ENCODE measurements around the gene MASP1.

DNA sequence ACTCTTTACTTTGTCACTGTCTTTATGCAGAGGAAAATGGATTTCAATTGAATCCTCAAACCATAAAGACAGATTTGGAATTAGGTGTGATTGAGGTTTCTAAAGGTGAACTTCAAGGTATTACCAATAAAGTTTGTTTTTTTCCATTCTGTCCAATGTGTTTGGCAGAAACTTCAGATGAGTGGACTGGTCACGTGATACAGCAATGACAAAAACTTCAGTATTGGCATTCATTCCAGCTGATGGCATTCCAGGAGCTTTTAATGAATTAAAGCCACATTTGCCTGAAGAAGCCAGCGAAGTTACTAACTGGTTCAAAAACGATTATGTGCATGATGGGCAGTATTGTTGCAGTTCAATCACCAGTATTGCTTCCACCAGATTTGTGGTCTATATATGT is 4.5 kb upstream of the MASP1 start:
- TF ChIP-seq EZH2 (IDR thresholded peaks at IDR 0.05; ENCODE audit: low read depth, unreplicated experiment) (no peak), STAT1 (IDR thresholded peaks at IDR 0.05; ENCODE audit: unreplicated experiment) (no peak), POLR2AphosphoS5 (IDR thresholded peaks at IDR 0.05; ENCODE audit: low read depth) (no peak), EZH2phosphoT487 (IDR thresholded peaks at IDR 0.05; ENCODE audit: unreplicated experiment) (no peak), JUNB (IDR thresholded peaks at IDR 0.05; ENCODE audit: unreplicated experiment) (no peak), CREB1 (CRISPR knock-in tag; IDR thresholded peaks at IDR 0.05; ENCODE audit: low read depth) (no peak), NANOG (IDR thresholded peaks at IDR 0.05; ENCODE audit: borderline replicate concordance) (no peak), ZNF331 (CRISPR knock-in tag; IDR thresholded peaks at IDR 0.05; ENCODE audit: low read depth) (no peak), ZNF114 (CRISPR knock-in tag; IDR thresholded peaks at IDR 0.05) (no peak)
- TF ChIP-seq, protein P1, sequence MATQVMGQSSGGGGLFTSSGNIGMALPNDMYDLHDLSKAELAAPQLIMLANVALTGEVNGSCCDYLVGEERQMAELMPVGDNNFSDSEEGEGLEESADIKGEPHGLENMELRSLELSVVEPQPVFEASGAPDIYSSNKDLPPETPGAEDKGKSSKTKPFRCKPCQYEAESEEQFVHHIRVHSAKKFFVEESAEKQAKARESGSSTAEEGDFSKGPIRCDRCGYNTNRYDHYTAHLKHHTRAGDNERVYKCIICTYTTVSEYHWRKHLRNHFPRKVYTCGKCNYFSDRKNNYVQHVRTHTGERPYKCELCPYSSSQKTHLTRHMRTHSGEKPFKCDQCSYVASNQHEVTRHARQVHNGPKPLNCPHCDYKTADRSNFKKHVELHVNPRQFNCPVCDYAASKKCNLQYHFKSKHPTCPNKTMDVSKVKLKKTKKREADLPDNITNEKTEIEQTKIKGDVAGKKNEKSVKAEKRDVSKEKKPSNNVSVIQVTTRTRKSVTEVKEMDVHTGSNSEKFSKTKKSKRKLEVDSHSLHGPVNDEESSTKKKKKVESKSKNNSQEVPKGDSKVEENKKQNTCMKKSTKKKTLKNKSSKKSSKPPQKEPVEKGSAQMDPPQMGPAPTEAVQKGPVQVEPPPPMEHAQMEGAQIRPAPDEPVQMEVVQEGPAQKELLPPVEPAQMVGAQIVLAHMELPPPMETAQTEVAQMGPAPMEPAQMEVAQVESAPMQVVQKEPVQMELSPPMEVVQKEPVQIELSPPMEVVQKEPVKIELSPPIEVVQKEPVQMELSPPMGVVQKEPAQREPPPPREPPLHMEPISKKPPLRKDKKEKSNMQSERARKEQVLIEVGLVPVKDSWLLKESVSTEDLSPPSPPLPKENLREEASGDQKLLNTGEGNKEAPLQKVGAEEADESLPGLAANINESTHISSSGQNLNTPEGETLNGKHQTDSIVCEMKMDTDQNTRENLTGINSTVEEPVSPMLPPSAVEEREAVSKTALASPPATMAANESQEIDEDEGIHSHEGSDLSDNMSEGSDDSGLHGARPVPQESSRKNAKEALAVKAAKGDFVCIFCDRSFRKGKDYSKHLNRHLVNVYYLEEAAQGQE (IDR thresholded peaks at IDR 0.05; ENCODE audit: unreplicated experiment) = no peak
- TF ChIP-seq, protein P2, sequence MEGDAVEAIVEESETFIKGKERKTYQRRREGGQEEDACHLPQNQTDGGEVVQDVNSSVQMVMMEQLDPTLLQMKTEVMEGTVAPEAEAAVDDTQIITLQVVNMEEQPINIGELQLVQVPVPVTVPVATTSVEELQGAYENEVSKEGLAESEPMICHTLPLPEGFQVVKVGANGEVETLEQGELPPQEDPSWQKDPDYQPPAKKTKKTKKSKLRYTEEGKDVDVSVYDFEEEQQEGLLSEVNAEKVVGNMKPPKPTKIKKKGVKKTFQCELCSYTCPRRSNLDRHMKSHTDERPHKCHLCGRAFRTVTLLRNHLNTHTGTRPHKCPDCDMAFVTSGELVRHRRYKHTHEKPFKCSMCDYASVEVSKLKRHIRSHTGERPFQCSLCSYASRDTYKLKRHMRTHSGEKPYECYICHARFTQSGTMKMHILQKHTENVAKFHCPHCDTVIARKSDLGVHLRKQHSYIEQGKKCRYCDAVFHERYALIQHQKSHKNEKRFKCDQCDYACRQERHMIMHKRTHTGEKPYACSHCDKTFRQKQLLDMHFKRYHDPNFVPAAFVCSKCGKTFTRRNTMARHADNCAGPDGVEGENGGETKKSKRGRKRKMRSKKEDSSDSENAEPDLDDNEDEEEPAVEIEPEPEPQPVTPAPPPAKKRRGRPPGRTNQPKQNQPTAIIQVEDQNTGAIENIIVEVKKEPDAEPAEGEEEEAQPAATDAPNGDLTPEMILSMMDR (conservative IDR thresholded peaks at IDR 0.05; ENCODE audit: low read depth in 2 of 2) = no peak
- TF ChIP-seq, protein P3, sequence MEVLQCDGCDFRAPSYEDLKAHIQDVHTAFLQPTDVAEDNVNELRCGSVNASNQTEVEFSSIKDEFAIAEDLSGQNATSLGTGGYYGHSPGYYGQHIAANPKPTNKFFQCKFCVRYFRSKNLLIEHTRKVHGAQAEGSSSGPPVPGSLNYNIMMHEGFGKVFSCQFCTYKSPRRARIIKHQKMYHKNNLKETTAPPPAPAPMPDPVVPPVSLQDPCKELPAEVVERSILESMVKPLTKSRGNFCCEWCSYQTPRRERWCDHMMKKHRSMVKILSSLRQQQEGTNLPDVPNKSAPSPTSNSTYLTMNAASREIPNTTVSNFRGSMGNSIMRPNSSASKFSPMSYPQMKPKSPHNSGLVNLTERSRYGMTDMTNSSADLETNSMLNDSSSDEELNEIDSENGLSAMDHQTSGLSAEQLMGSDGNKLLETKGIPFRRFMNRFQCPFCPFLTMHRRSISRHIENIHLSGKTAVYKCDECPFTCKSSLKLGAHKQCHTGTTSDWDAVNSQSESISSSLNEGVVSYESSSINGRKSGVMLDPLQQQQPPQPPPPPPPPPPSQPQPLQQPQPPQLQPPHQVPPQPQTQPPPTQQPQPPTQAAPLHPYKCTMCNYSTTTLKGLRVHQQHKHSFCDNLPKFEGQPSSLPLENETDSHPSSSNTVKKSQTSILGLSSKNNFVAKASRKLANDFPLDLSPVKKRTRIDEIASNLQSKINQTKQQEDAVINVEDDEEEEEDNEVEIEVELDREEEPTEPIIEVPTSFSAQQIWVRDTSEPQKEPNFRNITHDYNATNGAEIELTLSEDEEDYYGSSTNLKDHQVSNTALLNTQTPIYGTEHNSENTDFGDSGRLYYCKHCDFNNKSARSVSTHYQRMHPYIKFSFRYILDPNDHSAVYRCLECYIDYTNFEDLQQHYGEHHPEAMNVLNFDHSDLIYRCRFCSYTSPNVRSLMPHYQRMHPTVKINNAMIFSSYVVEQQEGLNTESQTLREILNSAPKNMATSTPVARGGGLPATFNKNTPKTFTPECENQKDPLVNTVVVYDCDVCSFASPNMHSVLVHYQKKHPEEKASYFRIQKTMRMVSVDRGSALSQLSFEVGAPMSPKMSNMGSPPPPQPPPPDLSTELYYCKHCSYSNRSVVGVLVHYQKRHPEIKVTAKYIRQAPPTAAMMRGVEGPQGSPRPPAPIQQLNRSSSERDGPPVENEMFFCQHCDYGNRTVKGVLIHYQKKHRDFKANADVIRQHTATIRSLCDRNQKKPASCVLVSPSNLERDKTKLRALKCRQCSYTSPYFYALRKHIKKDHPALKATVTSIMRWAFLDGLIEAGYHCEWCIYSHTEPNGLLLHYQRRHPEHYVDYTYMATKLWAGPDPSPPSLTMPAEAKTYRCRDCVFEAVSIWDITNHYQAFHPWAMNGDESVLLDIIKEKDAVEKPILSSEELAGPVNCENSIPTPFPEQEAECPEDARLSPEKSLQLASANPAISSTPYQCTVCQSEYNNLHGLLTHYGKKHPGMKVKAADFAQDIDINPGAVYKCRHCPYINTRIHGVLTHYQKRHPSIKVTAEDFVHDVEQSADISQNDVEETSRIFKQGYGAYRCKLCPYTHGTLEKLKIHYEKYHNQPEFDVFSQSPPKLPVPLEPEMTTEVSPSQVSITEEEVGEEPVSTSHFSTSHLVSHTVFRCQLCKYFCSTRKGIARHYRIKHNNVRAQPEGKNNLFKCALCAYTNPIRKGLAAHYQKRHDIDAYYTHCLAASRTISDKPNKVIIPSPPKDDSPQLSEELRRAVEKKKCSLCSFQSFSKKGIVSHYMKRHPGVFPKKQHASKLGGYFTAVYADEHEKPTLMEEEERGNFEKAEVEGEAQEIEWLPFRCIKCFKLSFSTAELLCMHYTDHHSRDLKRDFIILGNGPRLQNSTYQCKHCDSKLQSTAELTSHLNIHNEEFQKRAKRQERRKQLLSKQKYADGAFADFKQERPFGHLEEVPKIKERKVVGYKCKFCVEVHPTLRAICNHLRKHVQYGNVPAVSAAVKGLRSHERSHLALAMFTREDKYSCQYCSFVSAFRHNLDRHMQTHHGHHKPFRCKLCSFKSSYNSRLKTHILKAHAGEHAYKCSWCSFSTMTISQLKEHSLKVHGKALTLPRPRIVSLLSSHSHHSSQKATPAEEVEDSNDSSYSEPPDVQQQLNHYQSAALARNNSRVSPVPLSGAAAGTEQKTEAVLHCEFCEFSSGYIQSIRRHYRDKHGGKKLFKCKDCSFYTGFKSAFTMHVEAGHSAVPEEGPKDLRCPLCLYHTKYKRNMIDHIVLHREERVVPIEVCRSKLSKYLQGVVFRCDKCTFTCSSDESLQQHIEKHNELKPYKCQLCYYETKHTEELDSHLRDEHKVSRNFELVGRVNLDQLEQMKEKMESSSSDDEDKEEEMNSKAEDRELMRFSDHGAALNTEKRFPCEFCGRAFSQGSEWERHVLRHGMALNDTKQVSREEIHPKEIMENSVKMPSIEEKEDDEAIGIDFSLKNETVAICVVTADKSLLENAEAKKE (CRISPR knock-in tag; IDR thresholded peaks at IDR 0.05) = no peak
- TF ChIP-seq, protein P4, sequence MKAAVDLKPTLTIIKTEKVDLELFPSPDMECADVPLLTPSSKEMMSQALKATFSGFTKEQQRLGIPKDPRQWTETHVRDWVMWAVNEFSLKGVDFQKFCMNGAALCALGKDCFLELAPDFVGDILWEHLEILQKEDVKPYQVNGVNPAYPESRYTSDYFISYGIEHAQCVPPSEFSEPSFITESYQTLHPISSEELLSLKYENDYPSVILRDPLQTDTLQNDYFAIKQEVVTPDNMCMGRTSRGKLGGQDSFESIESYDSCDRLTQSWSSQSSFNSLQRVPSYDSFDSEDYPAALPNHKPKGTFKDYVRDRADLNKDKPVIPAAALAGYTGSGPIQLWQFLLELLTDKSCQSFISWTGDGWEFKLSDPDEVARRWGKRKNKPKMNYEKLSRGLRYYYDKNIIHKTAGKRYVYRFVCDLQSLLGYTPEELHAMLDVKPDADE (IDR thresholded peaks at IDR 0.05) = no peak
